Spleen (tissue), 11 donors: ENCODE measurements around the gene WDR26. TPM values are rescaled to one million over a fixed set of nuclear protein-coding genes. Genes with fewer than 3 reads are reported as not detected.

Experiments
- DNase-seq: peaks from one replicate; pipeline ENCODE4 v3.0.0-alpha.2; 2020
- H3K27ac ChIP-seq, 8 donors: fragments of 200-600 bp; sonication (generic) in 7 of 8; 1 replicate in 4 of 8; 2 replicates in 4 of 8; pipeline versions ENCODE4 v1.5.0 to v1.8.0; 2016 to 2021; ENCODE audit warnings: inconsistent platforms in 4 of 8, mild to moderate bottlenecking in 4 of 8, moderate library complexity in 1 of 8
- H3K27me3 ChIP-seq, 7 donors: fragments of 200-600 bp; sonication (generic) in 6 of 7; replicated peaks in 1 of 7; 1 replicate in 4 of 7; 2 replicates in 3 of 7; pipeline versions ENCODE4 v1.5.0 to v1.8.0; 2016 to 2021; ENCODE audit warnings: inconsistent platforms in 3 of 7, mild to moderate bottlenecking in 1 of 7
- H3K36me3 ChIP-seq, 6 donors: fragments of 200-600 bp; sonication (generic) in 5 of 6; 1 replicate in 4 of 6; 2 replicates in 2 of 6; pipeline versions ENCODE4 v1.5.0 to v1.8.0; 2016 to 2021; ENCODE audit warnings: inconsistent platforms in 2 of 6
- H3K4me1 ChIP-seq, 6 donors: fragments of 200-600 bp; sonication (generic) in 5 of 6; 1 replicate in 3 of 6; 2 replicates in 3 of 6; pipeline versions ENCODE4 v1.5.0 to v1.8.0; 2016 to 2021; ENCODE audit warnings: inconsistent platforms in 3 of 6
- H3K4me3 ChIP-seq, 8 donors: fragments of 200-600 bp; sonication (generic) in 7 of 8; 1 replicate in 4 of 8; 2 replicates in 4 of 8; pipeline versions ENCODE4 v1.5.0 to v1.8.0; 2016 to 2021; ENCODE audit warnings: inconsistent platforms in 4 of 8, mild to moderate bottlenecking in 4 of 8, moderate library complexity in 2 of 8
- H3K9me3 ChIP-seq, 8 donors: fragments of 200-600 bp; sonication (generic) in 7 of 8; 1 replicate in 4 of 8; 2 replicates in 4 of 8; pipeline versions ENCODE4 v1.5.0 to v1.8.0; 2016 to 2021; ENCODE audit warnings: inconsistent platforms in 4 of 8
- CTCF ChIP-seq, 11 experiments: fragments of 200-600 bp in 7 of 11; fragments of 450-650 bp in 4 of 11; sonication (generic) in 4 of 11; IDR thresholded peaks in 8 of 11; conservative IDR thresholded peaks in 3 of 11; 1 replicate in 7 of 11; 2 replicates in 4 of 11; pipeline versions ENCODE4 v1.4.0 to v1.8.0; 2016 to 2021; ENCODE audit warnings: antibody characterized with exemption in 11 of 11, inconsistent platforms in 4 of 11, mild to moderate bottlenecking in 1 of 11
- POLR2A ChIP-seq, 3 donors: fragments of 450-650 bp; IDR thresholded peaks; one replicate each; pipeline ENCODE4 v1.5.1; 2017; ENCODE audit warnings: antibody characterized with exemption in 3 of 3, mild to moderate bottlenecking in 1 of 3
- POLR2AphosphoS5 ChIP-seq, 3 donors: sonication (generic); formaldehyde crosslinking; IDR thresholded peaks; one replicate each; pipeline ENCODE4 v1.5.1; 2017; ENCODE audit warnings: antibody characterized with exemption in 3 of 3
- WGBS, 5 donors: extraction: QIAGEN DNeasy Blood & Tissue Kit in 3 of 5; methylation state at CpG; one replicate each; pipeline versions ENCODE4 v1.1.5 to v1.1.7; 2013 to 2018; 5-methylcytosine and 5-hydroxymethylcytosine counted together
- intact Hi-C: fragments of 100-400 bp; cut with DNase I; formaldehyde crosslinking; loops from one replicate; pipeline ENCODE4 v1.15.0; 2023; ENCODE audit warnings: low total_unique reads
- polyA plus RNA-seq, 3 donors: library from polyadenylated mRNA; stranded (reverse); fragments of 200-250 nt; gene quantifications; one replicate each; pipeline ENCODE4 v1.2.1, GENCODE V29; 2013
- total RNA-seq, 7 donors: library from RNA; depleted of rRNA in 3 of 7; stranded (reverse); fragments of >200 nt in 3 of 7; fragmentation: NEBNext Ultra II Directional in 4 of 7; extraction: Animal tissue kit (Norgen Biotek cat#: 25700) in 4 of 7; gene quantifications; one replicate each; pipeline versions ENCODE4 v1.1.0 to v1.2.1, GENCODE V29; 2016 to 2021
- donor health status: healthy with polysubstance abuse.
- donor health status: DM: no; HTN: no; CAD: no; lungs with moderate emphysema.
- donor health status: DM: no; HTN: no; CAD: no.
- donor health status: Bipolar disorder and iron deficiency.
- donor health status: healthy.
- donor health status: DM: no; HTN: no; CAD: no.
- donor health status: DM: yes; HTN: yes; CAD: no.

Gene WDR26
- total and polyA plus RNA-seq, 10 donors = 22.0 to 148 (median 119) TPM

- H3K36me3 ChIP-seq = peaks cover 0 to 100% (median 80%) of the 10 kb centered on the region in 6 donors
These were observed 28.4 kb downstream of the WDR26 start for GRCh38 chr1:224406216-224406615.

GRCh38 chr1:224405604-224405970 is 29.0 kb downstream of the WDR26 start:
- no peak for DNase-seq
- intact Hi-C loops = no loop called here
- 89 to 93% (median 91%) methylated on average over 2 of the region's 2 CpGs for WGBS, 5 donors
- Histone ChIP-seq H3K4me3 (no peak overlapping the region), H3K9me3 (no peaks in the 10 kb centered on the region), H3K27ac (no peak overlapping the region), H3K27me3 (no peaks in the 10 kb centered on the region), H3K36me3 (peaks cover 4 to 100% (median 80%) of the 10 kb centered on the region in 6 donors), H3K4me1 (peaks cover 0 to 40% (median 0%) of the 10 kb centered on the region in 6 donors)
- TF ChIP-seq CTCF (IDR thresholded peaks at IDR 0.05 in 8 of 11, conservative IDR thresholded peaks at IDR 0.05 in 3 of 11) = no peak
- TF ChIP-seq POLR2A (IDR thresholded peaks at IDR 0.05) = no peak
- no peak for TF ChIP-seq POLR2AphosphoS5 (IDR thresholded peaks at IDR 0.05)

More at GRCh38 chr1:224406216-224406615, 28.4 kb downstream of the WDR26 start:
- peaks cover 0 to 46% (median 0%) of the 10 kb centered on the region in 6 donors for H3K4me1 ChIP-seq
- H3K4me3 ChIP-seq = no peak overlapping the region
- no peaks in the 10 kb centered on the region for H3K9me3 ChIP-seq
- H3K27me3 ChIP-seq = no peaks in the 10 kb centered on the region
- no peak overlapping the region for H3K27ac ChIP-seq
- no peak for TF ChIP-seq POLR2A (IDR thresholded peaks at IDR 0.05)
- intact Hi-C loops = no loop called here
- DNase-seq = no peak

- Histone ChIP-seq H3K27ac (no peak overlapping the region), H3K36me3 (peaks cover 4 to 100% (median 79%) of the 10 kb centered on the region in 6 donors), H3K27me3 (no peaks in the 10 kb centered on the region), H3K9me3 (no peaks in the 10 kb centered on the region), H3K4me1 (peaks cover 0 to 40% (median 0%) of the 10 kb centered on the region in 6 donors), H3K4me3 (no peak overlapping the region)
- 76 to 91% (median 81%) methylated on average over 3 of the region's 3 CpGs for WGBS, 5 donors
- no peak for DNase-seq
- no peak for TF ChIP-seq POLR2A (IDR thresholded peaks at IDR 0.05)
- TF ChIP-seq POLR2AphosphoS5 (IDR thresholded peaks at IDR 0.05) = no peak
- no peak for TF ChIP-seq CTCF (IDR thresholded peaks at IDR 0.05 in 8 of 11, conservative IDR thresholded peaks at IDR 0.05 in 3 of 11)
- intact Hi-C loops = no loop called here
These were observed 29.5 kb downstream of the WDR26 start for GRCh38 chr1:224404916-224405603.

GRCh38 chr1:224402472-224403036 is 32.0 kb downstream of the WDR26 start:
- H3K9me3 ChIP-seq = no peaks in the 10 kb centered on the region
- 83 to 95% (median 89%) methylated on average over 1 of the region's 1 CpG for WGBS, 5 donors
- H3K27me3 ChIP-seq = no peaks in the 10 kb centered on the region
- peaks cover 4 to 100% (median 82%) of the 10 kb centered on the region in 6 donors for H3K36me3 ChIP-seq
- intact Hi-C loops = no loop called here
- DNase-seq = no peak
- H3K27ac ChIP-seq = peak overlapping the region in 1 of 8 donors; percentile 30
- H3K4me1 ChIP-seq = peaks cover 0 to 28% (median 0%) of the 10 kb centered on the region in 6 donors
- no peak overlapping the region for H3K4me3 ChIP-seq
- TF ChIP-seq POLR2A (IDR thresholded peaks at IDR 0.05) = no peak
- TF ChIP-seq CTCF (IDR thresholded peaks at IDR 0.05 in 8 of 11, conservative IDR thresholded peaks at IDR 0.05 in 3 of 11) = no peak
- TF ChIP-seq POLR2AphosphoS5 (IDR thresholded peaks at IDR 0.05) = no peak
